ENCODE results near the gene EFHD2. TPM values are rescaled to one million over a fixed set of nuclear protein-coding genes. Genes with fewer than 3 reads are reported as not detected.
A peak's percentile ranks its signal among the peaks of the same experiment; 100 is the strongest.
"Not testable (repeated sequence)": the region's sequence is repeated elsewhere in the genome, so short reads cannot be mapped to it uniquely, and the experiment has no call there.

The EFHD2 gene
- total RNA-seq, 1 donor from 2014 or later = 6.5 TPM

- H3K36me3 ChIP-seq = no peaks in the 10 kb centered on the region
- H3K27me3 ChIP-seq = no peaks in the 10 kb centered on the region
- no peak overlapping the region for H3K4me3 ChIP-seq
- no peaks in the 10 kb centered on the region for H3K4me1 ChIP-seq
- H3K9me3 Mint-ChIP-seq = no peaks in the 10 kb centered on the region
- H3K27ac Mint-ChIP-seq = no peak overlapping the region
- no peak overlapping the region for H2AFZ ChIP-seq (replicated peaks)
- no peaks in the 10 kb centered on the region for H3K79me2 ChIP-seq (ENCODE audit: low read depth)
- H3K4me2 ChIP-seq = no peak overlapping the region
- TF ChIP-seq CTCF (IDR thresholded peaks at IDR 0.05) (no peak), EZH2 (IDR thresholded peaks at IDR 0.05) (no peak), EZH2phosphoT487 (IDR thresholded peaks at IDR 0.05) (no peak)
- H4K20me1 ChIP-seq (ENCODE audit: low read depth) = no peaks in the 10 kb centered on the region
- H3K27me3 Mint-ChIP-seq (ENCODE audit: insufficient read depth, low read depth) = peaks cover 11% of the 10 kb centered on the region
- H3K27ac ChIP-seq = no peak overlapping the region
- H3F3A ChIP-seq (ENCODE audit: low read depth) = no peaks in the 10 kb centered on the region
- no peaks in the 10 kb centered on the region for H3K9me3 ChIP-seq (ENCODE audit: low read depth)
- H3K4me1 Mint-ChIP-seq = peaks cover 13% of the 10 kb centered on the region
- DNase-seq (ENCODE audit: low spot score) = no peak
- H3K36me3 Mint-ChIP-seq = no peaks in the 10 kb centered on the region
- H3K9ac ChIP-seq = no peak overlapping the region
- H3K4me3 Mint-ChIP-seq = peak overlapping the region; percentile 50
These were observed 17.6 kb downstream of the EFHD2 start for GRCh38 chr1:15427280-15427666.

GRCh38 chr1:15428252-15428651 is 18.6 kb downstream of the EFHD2 start:
- H3K36me3 Mint-ChIP-seq; H2AFZ ChIP-seq (replicated peaks); H3F3A ChIP-seq (ENCODE audit: low read depth); H3K4me2 ChIP-seq; DNase-seq (ENCODE audit: low spot score); H3K4me3 ChIP-seq; H3K9me3 Mint-ChIP-seq; H3K9me3 ChIP-seq (ENCODE audit: low read depth); H3K27me3 ChIP-seq; H3K4me1 ChIP-seq; H3K79me2 ChIP-seq (ENCODE audit: low read depth); H3K4me3 Mint-ChIP-seq; H3K9ac ChIP-seq; H4K20me1 ChIP-seq (ENCODE audit: low read depth); H3K27ac ChIP-seq; H3K36me3 ChIP-seq: not testable (repeated sequence)
- Mint-ChIP-seq H3K27me3 (ENCODE audit: insufficient read depth, low read depth) (peaks cover 11% of the 10 kb centered on the region), H3K27ac (peak overlapping the region; percentile 74), H3K4me1 (peaks cover 17% of the 10 kb centered on the region)

- H4K20me1 ChIP-seq (ENCODE audit: low read depth) = no peaks in the 10 kb centered on the region
- no peaks in the 10 kb centered on the region for H3F3A ChIP-seq (ENCODE audit: low read depth)
- TF ChIP-seq EZH2phosphoT487 (IDR thresholded peaks at IDR 0.05) = no peak
- TF ChIP-seq EZH2 (IDR thresholded peaks at IDR 0.05) = no peak
- TF ChIP-seq CTCF (IDR thresholded peaks at IDR 0.05) = no peak
- Mint-ChIP-seq H3K27me3 (ENCODE audit: insufficient read depth, low read depth) (peaks cover 11% of the 10 kb centered on the region), H3K4me3 (no peak overlapping the region), H3K36me3 (no peaks in the 10 kb centered on the region), H3K9me3 (no peaks in the 10 kb centered on the region), H3K27ac (no peak overlapping the region), H3K4me1 (peaks cover 20% of the 10 kb centered on the region)
- no peak overlapping the region for H3K27ac ChIP-seq
- H3K4me3 ChIP-seq = no peak overlapping the region
- H3K9me3 ChIP-seq (ENCODE audit: low read depth) = no peaks in the 10 kb centered on the region
- H2AFZ ChIP-seq (replicated peaks) = no peak overlapping the region
- H3K36me3 ChIP-seq = no peaks in the 10 kb centered on the region
- H3K9ac ChIP-seq = no peak overlapping the region
- DNase-seq (ENCODE audit: low spot score) = no peak
- H3K79me2 ChIP-seq (ENCODE audit: low read depth) = no peaks in the 10 kb centered on the region
- H3K4me2 ChIP-seq = no peak overlapping the region
- H3K4me1 ChIP-seq = no peaks in the 10 kb centered on the region
- no peaks in the 10 kb centered on the region for H3K27me3 ChIP-seq
These were observed 19.2 kb downstream of the EFHD2 start for GRCh38 chr1:15428815-15429435.

GRCh38 chr1:15429701-15430149 is 20.0 kb downstream of the EFHD2 start:
- Histone ChIP-seq H3F3A (ENCODE audit: low read depth) (no peaks in the 10 kb centered on the region), H3K4me3 (no peak overlapping the region), H4K20me1 (ENCODE audit: low read depth) (no peaks in the 10 kb centered on the region), H3K27me3 (no peaks in the 10 kb centered on the region), H3K36me3 (no peaks in the 10 kb centered on the region), H2AFZ (replicated peaks) (no peak overlapping the region), H3K9ac (no peak overlapping the region), H3K27ac (no peak overlapping the region), H3K4me2 (no peak overlapping the region), H3K9me3 (ENCODE audit: low read depth) (no peaks in the 10 kb centered on the region), H3K4me1 (no peaks in the 10 kb centered on the region), H3K79me2 (ENCODE audit: low read depth) (no peaks in the 10 kb centered on the region)
- H3K9me3 Mint-ChIP-seq = no peaks in the 10 kb centered on the region
- no peak for DNase-seq (ENCODE audit: low spot score)
- no peaks in the 10 kb centered on the region for H3K36me3 Mint-ChIP-seq
- TF ChIP-seq CTCF (IDR thresholded peaks at IDR 0.05) = no peak
- no peak for TF ChIP-seq EZH2phosphoT487 (IDR thresholded peaks at IDR 0.05)
- TF ChIP-seq EZH2 (IDR thresholded peaks at IDR 0.05) = no peak
- peaks cover 17% of the 10 kb centered on the region for H3K4me1 Mint-ChIP-seq
- H3K4me3 Mint-ChIP-seq = no peak overlapping the region
- H3K27me3 Mint-ChIP-seq (ENCODE audit: insufficient read depth, low read depth) = peaks cover 10% of the 10 kb centered on the region
- no peak overlapping the region for H3K27ac Mint-ChIP-seq
